HL-60 (cell line): Measurements from ENCODE around the gene SERTAD3.
A peak's percentile ranks its signal among the peaks of the same experiment; 100 is the strongest.

Source experiments
- DNase-seq, 2 experiments: peaks; one replicate each; pipeline ENCODE4 v3.0.0-alpha.2; 2010 to 2020; ENCODE audit warnings: low read depth in 1 of 2, low spot score in 1 of 2
- H3K27ac ChIP-seq: fragments of 250-450 bp; sonication (Bioruptor Pico); replicated peaks from 2 replicates; pipeline ENCODE4 v1.5.1; 2020; ENCODE audit warnings: mild to moderate bottlenecking, moderate library complexity
- H3K27me3 ChIP-seq: fragments of 250-450 bp; sonication (Bioruptor Pico); 2 replicates; pipeline ENCODE4 v1.5.1; 2021; ENCODE audit warnings: mild to moderate bottlenecking, moderate library complexity; ENCODE audit not compliant: insufficient read depth, poor library complexity, severe bottlenecking
- H3K4me3 ChIP-seq: replicated peaks from 2 replicates; pipeline ENCODE4 v1.5.1; 2011; ENCODE audit warnings: mild to moderate bottlenecking, control low read depth, low read length; ENCODE audit not compliant: insufficient read depth
- CTCF ChIP-seq: IDR thresholded peaks from one replicate; pipeline ENCODE4 v1.5.1; 2011; ENCODE audit warnings: low read length, control low read depth, inconsistent platforms; ENCODE audit not compliant: insufficient read depth
- GABPA ChIP-seq: IDR thresholded peaks from 2 replicates; pipeline ENCODE4 v1.6.1; 2012; ENCODE audit warnings: low read depth
- POLR2AphosphoS5 ChIP-seq: IDR thresholded peaks from 2 replicates; pipeline ENCODE4 v1.6.1; 2012; ENCODE audit warnings: low read depth
- REST ChIP-seq: IDR thresholded peaks from 2 replicates; pipeline ENCODE4 v1.6.1; 2012; ENCODE audit warnings: low read depth; ENCODE audit not compliant: insufficient replicate concordance
- SPI1 ChIP-seq: IDR thresholded peaks from 2 replicates; pipeline ENCODE4 v1.6.1; 2012; ENCODE audit warnings: low read depth, mild to moderate bottlenecking, borderline replicate concordance
- long read RNA-seq: library from polyadenylated mRNA; unstranded; transcript quantifications from one replicate; pipeline ENCODE4 v2.0.0, GENCODE V29; 2020

The SERTAD3 gene
- long read RNA-seq, transcript SERTAD3-201 (2 exons, 1,734 nt) = major isoform, 47 of 49 reads
- long read RNA-seq, partial matches to known transcripts = 0 of 49 reads
- long read RNA-seq, other reads (novel, unspliced or antisense) = 1 of 49 reads

- peak within 1 kb of the TSS; percentile 60 for H3K4me3 ChIP-seq
- peak; percentile 86 to 94 for DNase-seq
- no peaks in the 10 kb centered on the region for H3K27me3 ChIP-seq
- peak within 1 kb of the TSS; percentile 83 for H3K27ac ChIP-seq
- peak; percentile 39; the same call in 1 of the 2 replicates for TF ChIP-seq SPI1
- no peak for TF ChIP-seq REST
Measured at GRCh38 chr19:40444000-40444824, at the start of gene SERTAD3. Gene SERTAD3, minus strand, starts transcription at chr19:40444335. Its CDS starts 2,255 bp downstream, at chr19:40442080.

- DNase-seq = no peak
- H3K27ac ChIP-seq = no peak overlapping the region
- TF ChIP-seq REST (no peak), CTCF (no peak), POLR2AphosphoS5 (no peak), GABPA (no peak), SPI1 (no peak)
Measured at GRCh38 chr19:40493778-40494177, 49.6 kb upstream of the SERTAD3 start.

GRCh38 chr19:40492274-40492673 lies 48.1 kb upstream of the SERTAD3 start:
- no peak for DNase-seq
- Histone ChIP-seq H3K4me3 (no peak overlapping the region), H3K27ac (no peak overlapping the region), H3K27me3 (no peaks in the 10 kb centered on the region)
- no peak for TF ChIP-seq SPI1
- no peak for TF ChIP-seq REST

More at GRCh38 chr19:40493778-40494177, 49.6 kb upstream of the SERTAD3 start:
- H3K27me3 ChIP-seq = no peaks in the 10 kb centered on the region
- no peak overlapping the region for H3K4me3 ChIP-seq

- Histone ChIP-seq H3K4me3 (no peak overlapping the region), H3K27ac (no peak overlapping the region), H3K27me3 (no peaks in the 10 kb centered on the region)
- TF ChIP-seq POLR2AphosphoS5 = no peak
- no peak for TF ChIP-seq SPI1
- no peak for TF ChIP-seq GABPA
- no peak for TF ChIP-seq REST
- TF ChIP-seq CTCF = no peak
- DNase-seq = no peak
Measured at GRCh38 chr19:40489882-40490230, 45.7 kb upstream of the SERTAD3 start.
